Raji (cell line): ENCODE results near the gene NCDN.

Experiments
- POLR2A ChIP-seq: IDR thresholded peaks from 2 replicates; pipeline ENCODE4 v1.6.1; 2011; ENCODE audit warnings: low read depth, low read length, control low read depth; ENCODE audit not compliant: insufficient read depth

Gene NCDN

DNA sequence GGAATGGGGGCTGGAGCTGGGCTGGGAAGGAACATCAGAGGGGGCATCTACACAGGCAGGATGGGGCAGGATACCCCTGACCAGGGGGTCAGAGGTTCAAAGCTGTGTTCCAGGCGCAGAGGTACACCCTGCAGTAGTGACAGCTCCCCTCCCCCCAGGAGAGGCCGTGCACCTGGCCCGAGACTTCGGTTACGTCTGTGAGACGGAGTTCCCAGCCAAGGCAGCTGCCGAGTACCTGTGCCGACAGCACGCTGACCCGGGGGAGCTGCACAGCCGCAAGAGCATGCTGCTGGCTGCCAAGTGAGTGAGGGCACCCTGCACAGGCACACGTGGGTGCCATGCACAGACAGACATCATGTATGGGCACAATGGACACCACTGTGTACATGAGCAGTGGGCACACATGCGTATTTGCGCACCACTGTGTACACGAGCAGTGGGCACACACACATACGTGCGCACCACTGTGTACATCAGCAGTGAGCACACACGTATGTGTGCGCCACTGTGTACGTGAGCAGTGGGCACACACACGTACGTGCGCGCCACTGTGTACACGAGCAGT is 33.0 kb downstream of the NCDN start:
- no peak for TF ChIP-seq POLR2A

DNA sequence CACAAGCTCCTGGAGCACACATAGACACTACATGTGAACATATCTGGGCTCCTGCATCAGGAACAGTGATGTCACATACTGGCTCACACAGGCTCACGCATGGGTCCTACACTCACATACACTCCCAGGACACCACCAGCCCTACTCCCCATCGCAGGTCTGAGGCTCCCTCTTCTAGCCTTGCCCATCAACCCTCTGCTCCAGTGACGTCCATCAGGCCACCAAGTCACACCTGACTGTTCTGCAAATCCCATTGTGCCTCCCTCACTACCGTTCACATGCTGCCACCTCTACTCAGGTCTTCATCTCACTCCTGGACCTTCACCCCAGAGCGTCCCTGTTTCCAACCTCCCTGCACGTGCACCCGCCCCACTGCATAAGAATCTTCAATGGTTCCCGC is 33.6 kb downstream of the NCDN start:
- no peak for TF ChIP-seq POLR2A

DNA sequence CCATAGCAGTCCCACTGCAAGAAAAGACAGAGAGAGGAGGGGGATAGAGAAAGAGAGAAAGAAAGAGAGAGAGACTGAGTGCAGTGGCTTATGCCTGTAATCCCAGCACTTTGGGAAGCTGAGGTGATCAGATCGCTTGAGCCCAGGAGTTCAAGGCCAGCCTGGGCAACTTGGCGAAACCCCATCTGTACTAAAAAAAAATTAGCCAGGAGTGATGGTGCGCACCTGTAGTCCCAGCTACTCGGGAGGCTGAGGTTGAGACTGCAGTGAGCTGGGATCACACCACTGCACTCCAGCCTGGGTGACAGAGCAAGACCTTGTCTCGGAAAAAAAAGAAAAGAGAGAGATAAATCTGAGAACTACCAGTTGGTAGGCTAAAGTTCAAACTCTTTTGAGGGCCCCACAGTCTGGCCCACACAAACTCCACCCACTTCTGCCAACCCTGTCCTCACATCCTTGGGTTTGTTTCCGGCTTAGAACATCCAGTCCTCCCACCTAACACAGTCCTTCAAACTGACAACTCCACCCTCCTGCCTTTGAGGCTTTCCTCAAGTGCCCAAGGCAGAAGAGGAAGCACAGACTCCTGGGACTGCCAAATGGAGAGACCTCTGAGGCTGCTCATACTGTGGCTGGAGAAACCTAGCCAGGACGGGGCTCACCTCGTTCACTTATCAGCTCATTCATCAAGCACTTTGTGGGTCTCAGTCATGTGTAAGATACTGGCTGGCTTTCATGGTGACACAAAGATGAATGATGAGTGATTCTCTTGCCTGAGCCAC is 35.6 kb downstream of the NCDN start:
- no peak for TF ChIP-seq POLR2A

DNA sequence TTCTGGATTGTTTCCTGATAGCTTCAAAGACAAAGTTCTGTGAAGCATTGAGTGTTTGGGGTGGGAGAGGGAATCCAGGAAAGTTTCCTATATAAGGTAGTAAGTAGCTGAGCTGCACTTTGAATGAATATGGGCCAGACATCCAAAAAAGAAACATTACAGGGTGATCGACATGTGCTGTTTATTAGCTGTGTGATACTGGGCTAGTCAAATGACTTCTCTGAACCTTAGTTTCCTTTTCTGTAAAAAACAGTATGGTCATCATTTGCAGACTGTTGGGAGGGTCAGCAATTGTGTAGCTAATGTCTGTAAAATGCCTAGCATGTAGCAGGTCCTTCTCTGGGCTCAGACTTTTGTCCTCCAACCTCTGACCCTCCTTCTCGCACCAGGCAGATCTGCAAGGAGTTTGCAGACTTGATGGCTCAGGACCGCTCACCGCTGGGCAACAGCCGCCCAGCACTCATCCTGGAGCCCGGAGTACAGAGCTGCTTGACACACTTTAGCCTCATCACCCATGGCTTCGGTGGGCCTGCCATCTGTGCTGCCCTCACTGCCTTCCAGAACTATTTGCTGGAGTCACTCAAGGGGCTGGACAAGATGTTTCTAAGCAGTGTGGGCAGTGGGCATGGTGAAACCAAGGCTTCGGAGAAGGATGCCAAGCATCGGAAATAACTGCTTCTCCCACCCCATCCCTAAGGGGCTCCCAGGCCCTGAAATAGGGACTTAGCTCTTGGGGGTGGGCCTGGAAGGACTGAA is 36.6 kb downstream of the NCDN start:
- TF ChIP-seq POLR2A = no peak

DNA sequence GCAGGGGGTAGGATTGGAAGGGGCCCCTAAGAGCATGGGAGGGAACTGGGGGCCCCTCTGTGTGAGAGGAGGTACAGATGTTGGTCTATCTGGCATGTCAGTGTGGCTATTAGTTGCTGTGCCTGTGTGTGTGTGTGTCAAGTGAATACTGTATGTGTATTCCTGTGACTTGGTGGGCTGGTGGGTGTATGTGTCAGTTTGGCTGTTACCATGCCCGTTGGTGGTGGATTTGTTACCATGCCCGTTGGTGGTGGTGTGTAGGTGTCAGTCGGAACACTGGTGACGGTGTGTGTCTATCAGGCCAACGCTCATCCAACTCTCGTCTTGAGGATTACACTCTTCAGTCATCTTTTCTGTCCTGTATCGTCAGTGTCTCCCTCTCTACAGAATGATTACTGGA is 38.1 kb downstream of the NCDN start:
- no peak for TF ChIP-seq POLR2A

DNA sequence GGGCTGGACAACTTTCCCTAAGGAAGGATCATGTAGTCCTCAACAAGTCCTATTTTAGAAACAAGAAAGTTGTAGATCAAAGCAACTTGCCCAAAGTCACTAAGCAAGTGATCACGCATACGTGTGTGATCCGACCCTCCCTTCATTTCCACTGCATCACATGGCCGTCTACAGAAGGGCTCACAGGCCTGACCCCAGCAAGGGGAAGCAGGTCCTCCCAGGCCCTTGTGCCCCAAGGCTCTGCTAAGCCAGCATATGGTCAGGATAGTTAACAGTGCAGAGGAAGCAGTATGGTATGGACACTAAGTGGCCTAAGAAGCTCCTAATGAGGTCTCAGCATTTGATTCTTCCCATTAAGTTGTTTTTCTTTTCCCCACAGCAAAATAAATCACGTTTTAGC is 40.3 kb downstream of the NCDN start:
- TF ChIP-seq POLR2A = no peak

DNA sequence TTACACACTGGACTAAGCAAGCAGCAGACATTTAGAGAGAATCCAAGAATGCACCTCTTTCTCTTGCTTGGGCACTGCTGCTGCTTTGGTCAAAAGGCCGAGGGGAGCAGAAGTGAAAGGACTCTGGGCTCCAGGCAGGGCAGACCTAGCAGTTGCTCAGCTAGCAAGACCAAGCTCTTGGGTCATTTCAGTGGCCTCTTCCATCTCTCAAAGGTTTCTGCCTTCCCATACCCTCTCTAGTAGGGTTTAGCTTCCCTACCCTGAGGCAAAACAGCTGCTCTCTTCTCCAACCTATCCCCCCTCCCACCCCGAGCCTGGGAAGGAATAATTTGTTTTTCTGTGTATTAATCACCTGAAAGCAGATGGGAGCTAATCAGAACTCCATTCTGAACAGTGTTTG is 41.3 kb downstream of the NCDN start:
- TF ChIP-seq POLR2A = no peak

DNA sequence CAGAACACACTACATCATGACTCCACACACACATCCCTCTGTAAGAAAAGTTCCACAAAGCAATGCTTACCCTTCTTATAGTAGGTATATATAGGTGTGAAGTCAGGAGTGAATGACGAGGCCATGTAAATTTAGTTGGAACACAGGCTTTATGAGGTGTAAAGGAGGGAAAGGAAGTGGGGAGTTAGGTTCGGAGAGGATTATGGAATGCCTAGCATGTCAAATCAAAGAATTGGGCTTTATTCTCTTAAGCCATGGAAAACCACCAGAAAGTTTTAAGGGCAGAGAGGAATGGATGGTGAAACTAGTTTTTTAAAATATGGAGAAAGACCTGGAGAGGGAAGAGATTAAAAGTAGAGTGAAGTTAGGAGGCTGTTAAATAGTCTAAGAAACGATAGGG is 41.8 kb downstream of the NCDN start:
- TF ChIP-seq POLR2A = no peak

DNA sequence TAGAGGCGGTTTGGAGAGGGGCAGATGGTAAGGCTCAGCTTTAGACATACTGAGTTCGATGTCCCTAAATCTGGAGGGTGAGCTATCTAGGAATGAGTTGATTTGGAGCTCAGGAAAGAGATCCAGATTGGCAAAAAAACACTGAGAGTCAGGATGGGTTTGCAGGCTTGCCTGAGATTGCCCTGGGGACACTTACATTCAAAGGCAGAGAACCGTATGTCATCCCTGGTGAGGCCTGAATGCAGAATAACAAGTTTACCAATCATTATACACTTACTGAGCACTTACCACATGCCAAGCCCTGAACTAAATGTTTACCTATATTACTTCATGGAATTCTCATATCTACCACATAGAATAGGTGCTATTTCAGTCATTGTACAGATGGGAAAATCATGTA is 43.0 kb downstream of the NCDN start:
- no peak for TF ChIP-seq POLR2A

DNA sequence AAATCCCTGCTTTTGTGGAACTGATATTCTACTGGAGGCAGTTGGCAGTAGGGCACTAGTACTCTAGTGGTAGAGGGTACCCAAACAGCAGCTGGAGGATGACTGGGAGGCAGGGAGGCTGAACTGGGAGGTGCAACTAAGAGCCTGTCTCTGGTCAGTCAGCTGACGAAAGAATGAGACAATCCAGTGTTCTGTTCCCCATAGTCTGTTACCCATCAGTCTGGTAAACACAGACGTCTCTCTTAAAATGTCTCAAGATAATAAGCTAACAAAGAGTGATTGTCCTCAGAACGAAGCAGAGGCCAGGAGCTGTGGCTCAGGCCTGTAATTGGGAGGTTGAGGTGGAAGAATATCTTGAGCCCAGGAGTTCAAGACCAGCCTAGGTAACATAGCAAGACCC is 45.9 kb downstream of the NCDN start:
- no peak for TF ChIP-seq POLR2A

DNA sequence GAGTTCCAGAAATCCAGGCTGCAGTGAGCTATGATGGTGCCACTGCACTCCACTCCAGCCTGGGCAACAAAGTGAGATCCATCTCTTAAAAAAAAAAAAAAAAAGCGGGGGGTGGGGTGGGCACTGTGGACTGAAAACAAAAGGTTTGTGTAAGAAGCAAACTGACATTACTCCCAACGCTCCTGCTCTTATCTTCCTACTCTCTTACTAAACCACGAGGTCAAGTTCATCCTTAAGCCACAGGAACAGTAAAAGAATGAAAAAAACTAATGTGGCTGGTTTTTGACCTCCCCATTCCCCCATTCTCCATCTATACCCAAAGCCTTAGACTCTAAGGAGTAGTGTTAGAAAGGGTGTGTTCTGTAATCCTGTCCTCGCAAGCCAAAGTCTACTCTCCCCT is 46.3 kb downstream of the NCDN start:
- no peak for TF ChIP-seq POLR2A

DNA sequence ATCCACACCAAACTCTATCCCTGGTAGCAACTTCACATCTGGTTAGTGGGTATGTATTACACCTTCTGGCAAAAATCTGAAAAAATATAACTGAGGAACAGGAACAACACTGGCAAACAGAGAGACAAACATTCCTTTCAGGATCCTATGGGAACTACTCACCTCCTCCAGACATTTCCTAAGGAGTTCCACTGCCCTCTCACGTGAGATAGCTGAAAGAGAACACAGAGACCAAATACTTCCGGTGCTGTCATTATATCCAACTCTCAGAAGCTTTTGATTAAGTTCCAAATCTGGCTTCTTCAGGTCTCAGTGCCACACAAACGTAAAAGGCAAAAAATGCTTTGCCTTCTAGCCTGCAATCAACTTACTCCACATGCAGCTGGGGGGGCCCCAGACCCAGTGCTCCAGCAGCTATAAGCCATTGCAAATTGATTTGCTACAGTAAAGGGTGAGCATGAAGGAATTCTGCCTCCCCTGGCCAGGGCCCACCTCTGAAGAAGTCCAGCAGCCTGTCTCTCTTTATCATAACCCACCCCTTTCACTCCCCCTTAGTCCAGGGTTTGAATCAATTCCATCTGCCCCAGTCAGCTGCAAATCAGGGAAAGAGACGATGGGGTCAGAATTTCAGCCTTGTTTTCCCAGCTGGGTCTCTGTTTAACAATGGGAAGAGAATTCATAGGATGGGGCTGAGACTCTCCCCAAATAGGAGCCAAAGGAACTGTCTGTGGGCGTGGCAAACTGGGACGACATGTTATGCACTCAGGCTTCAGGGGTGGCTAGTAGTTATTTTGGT is 47.7 kb downstream of the NCDN start:
- no peak for TF ChIP-seq POLR2A

DNA sequence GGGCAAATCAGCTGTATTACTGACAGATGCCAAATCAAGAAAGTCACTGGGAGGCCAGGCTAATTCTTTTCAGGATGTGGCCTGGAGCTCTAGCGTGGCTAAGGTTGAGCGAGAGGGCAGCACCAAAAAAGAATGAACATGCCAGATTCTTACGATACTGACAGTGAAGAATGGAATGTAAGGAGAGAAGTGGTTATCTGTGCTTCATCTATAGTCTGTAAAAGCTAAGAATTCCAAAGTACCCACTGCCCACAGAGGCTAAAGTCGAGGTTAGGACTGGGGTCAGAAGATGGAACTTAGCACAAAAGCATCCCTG is 48.2 kb downstream of the NCDN start:
- no peak for TF ChIP-seq POLR2A

DNA sequence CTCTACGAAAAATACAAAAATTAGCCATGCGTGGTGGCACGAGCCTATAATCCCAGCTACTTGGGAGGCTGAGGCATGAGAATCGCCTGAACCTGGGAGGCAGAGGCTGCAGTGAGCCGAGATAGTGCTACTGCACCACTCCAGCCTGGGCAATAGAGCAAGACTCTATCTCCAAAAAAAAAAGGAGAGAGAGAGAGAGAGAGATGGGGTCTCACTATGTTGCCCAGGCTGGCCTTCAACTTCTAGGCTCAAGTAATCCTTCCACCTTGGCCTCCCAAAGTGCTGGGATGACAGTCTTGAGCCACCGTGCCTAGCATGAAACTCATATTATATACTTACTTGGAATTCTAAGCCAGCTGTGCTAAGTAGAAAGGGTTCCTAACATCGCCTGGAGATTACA is 54.1 kb downstream of the NCDN start:
- no peak for TF ChIP-seq POLR2A

DNA sequence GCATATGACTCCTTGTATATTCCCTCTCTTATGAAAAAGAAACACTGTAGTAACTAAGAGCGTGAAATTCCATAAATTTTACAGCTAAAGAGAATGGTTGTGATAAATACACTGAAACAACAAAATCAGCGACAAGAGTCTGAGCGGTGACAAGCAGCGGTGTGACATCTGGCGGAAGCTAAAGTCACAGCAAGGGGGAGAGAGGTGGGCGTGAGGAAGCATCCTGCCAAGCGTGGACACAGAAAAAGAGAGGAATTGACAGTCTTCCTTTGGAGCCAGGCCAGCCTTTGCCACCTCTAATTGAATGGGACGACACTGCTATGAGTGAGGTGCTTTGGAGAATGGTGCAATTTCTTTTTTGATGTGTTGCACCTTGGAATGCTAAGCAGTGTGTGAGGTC is 57.8 kb downstream of the NCDN start:
- TF ChIP-seq POLR2A = no peak
